HG02943 (cell line): ENCODE data around the gene DLG5.

Source experiments
- ATAC-seq: cut with Tn5 transposase; IDR thresholded peaks from one replicate; pipeline ENCODE4 v1.9.1; 2021; ENCODE audit warnings: mild to moderate bottlenecking, low read depth, moderate library complexity; ENCODE audit not compliant: unreplicated experiment

Gene DLG5

DNA sequence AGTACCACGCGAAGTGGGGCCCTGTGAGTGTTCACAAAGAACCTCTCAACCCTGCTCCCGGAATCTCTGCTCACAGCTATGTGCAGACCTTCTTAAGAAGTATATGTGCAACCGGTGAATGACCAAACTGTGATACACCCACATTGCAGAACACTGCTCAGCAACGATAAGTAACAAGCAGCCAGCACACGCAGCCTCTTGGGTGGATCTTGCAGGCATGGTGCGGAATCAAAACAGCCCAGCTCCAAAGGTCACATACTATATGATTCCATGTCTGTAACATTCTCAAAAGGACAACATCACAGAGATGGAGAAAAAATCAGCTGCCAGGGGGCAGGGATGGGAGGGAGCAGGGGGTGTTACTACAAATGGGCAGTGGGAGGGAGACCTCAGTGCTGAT, 101.6 kb downstream of the DLG5 start:
- no peak for ATAC-seq

DNA sequence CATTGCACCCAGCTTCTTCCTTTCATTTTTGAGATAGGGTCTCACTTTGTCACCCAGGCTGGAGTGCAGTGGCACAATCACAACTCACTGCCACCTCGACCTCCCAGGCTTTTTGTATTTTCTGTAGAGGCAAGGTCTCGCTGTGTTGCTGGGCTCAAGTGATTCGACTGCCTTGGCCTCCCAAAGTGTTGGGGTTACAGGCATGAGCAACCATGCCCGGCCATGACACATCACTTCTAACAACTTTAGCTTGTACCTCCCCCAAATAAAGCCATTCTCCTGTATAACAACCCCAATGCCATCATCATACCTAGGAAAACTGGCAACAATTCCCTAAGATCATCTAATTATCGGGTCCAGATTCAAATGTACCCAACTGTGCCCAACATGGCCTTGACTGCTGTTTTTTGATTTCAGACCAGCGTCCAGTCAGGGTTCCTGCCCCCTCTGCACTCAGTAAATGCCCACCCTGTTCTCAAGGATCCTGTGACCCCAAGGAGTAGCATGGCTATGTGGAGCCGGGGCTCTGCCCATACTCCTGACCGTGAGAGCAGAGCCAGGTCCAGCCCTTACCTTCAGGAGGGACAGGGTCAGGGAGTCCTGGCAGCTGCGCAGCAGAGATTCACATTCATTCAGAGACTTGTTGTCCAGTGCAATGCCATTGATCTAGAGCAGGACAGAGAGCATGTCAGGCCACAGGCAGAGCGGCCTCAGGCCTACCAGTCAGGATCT, 102.6 kb downstream of the DLG5 start:
- ATAC-seq, result no peak

DNA sequence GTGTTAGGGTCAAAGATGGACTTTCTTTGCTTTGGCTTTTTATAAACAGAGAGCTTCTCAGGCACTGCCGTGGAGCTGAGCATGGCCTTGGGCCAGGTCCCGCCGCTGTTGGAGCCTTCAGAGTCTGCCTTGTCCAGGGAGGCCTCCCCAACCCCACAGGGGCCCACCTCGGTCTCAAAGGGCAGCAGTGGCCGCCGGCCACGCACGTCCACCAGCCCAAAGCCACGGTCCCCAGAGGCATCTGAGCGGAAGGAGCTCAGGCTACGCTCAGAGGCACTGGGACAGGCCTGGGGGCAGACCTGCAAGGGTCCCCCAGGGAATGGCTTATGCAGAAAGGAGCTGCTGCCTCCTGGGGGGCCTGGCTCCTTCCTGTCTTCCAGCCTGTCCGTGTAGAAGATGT, 105.0 kb downstream of the DLG5 start:
- no peak for ATAC-seq

DNA sequence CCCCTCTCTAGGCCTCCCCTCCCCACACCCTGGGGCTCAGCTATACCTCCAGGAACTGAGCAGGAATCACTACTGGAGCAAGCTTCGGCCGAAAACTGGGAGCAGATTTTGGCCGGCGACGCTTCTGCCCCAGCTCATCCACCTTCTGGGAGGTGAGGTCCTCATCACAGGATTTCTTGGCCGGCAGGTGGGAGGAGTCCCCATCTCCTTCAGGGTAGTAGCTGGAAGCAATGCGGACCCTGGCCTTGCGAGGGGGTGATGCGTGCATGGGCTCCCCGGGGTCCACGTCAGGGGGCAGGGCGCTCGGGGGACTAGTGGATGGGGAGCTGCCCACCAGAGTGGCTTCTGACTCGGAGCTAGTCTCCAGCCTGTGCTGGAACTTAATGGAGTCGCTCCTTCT, 105.5 kb downstream of the DLG5 start:
- ATAC-seq, result no peak

- ATAC-seq, result no peak
Observed at GRCh38 chr10:77820349-77820748, 106.2 kb downstream of the DLG5 start.

- ATAC-seq, result no peak
Observed at GRCh38 chr10:77819210-77820112, 107.1 kb downstream of the DLG5 start.

- ATAC-seq, result no peak
Observed at GRCh38 chr10:77818378-77818777, 108.2 kb downstream of the DLG5 start.

GRCh38 chr10:77817541-77817940, 109.0 kb downstream of the DLG5 start:
- no peak for ATAC-seq

- no peak for ATAC-seq
Observed at GRCh38 chr10:77816311-77816710, 110.2 kb downstream of the DLG5 start.

DNA sequence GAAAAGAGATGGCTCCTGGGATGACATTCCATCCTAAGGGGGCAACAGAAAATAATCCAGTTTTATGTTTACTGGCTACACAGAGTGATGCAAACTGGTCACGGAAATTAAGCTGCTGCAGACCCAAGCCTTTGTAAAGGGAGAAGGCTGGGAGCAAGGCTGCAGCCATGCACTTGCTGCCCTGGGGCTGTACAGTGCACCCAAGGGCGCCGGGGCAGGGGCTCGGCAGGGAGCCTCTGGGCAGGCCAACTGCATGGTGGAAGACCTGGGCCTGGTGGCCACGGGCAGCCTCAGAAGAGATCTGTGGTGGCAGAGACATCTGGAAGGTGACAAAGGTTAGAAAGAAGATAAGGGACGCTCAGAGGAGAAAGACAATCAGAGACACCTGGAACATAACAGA, 113.8 kb downstream of the DLG5 start:
- ATAC-seq, result no peak

DNA sequence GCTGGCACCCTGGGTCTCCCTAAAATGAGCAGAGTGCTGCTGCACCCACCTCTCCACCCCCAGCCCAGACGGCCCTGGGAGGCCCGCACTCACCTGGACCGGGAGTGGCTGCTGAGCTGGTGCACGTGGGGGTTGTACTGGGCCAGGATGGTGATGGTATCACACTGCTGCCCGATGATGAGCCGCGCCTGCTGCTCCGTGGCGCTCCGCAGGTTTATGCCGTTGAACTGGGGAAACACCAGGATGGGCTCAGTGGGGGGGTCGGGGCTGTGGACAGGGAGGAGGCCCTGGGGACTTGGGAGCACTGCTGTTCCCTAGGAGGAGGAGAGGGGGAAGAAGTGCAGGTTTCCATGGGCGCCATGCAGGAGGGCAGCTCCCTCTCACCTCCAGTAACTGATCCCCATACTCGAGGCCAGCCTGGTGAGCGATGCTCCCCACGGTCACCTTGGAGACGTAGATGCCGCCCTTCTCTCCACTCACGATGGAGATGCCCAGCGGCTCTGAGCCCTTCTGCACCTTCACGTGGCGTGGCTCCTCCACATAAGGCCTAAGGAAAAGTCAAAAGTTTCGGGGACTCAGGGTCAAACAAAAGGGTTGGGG, 114.6 kb downstream of the DLG5 start:
- no peak for ATAC-seq

- no peak for ATAC-seq
Observed at GRCh38 chr10:77810446-77811335, 115.9 kb downstream of the DLG5 start.

DNA sequence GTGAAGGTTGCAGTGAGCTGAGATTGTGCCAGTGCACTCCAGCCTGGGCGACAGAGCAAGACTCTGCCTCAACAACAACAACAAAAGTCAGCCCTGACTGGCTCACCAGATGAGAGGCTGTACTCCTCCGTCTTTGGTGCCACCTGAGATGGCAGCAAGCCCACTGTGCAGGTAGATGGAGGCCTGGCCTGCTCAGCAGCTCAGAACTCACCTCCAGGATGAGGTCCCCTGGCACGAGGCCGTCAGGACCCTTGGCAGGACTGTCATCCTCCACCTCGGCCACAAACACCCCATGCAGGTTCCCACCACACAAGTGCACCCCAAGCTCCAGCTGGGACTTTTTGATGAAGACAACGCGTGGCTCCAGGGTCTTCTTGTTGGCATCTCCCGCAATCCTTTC, 117.2 kb downstream of the DLG5 start:
- ATAC-seq, result no peak

GRCh38 chr10:77807706-77808105, 118.8 kb downstream of the DLG5 start:
- no peak for ATAC-seq

DNA sequence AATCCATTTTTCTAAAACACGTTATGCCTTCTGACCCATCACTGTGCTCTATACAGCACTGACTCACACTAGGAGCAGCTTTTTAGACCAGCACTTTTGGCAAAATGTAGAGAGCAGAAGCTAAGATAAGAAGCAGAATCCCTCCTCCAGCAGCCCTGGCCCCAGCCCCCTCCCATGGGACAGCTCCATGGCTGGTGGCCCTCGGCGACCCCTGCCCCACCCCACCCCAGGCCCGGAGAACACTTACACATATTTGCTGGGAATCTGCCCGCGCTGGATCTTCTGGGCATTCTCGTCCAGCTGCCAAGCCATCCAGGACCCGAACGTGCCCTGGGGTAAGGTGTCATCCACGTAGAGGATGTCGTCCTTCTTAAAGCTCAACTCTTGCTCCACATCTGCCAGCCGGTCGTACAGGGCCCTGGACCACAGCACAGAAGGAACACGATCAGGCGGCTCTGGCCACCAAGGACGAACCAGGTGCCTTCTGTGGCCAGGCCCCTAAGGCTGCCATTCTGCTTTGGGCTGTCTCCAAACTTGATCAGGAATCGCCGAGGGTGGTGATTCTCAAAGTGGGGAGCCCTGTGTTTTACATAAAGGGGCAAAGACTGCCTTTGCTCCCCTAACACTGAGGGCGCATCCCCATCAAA, 119.9 kb downstream of the DLG5 start:
- no peak for ATAC-seq

GRCh38 chr10:77805676-77806075, 120.9 kb downstream of the DLG5 start:
- no peak for ATAC-seq

GRCh38 chr10:77804371-77804770, 122.2 kb downstream of the DLG5 start:
- ATAC-seq, result no peak

DNA sequence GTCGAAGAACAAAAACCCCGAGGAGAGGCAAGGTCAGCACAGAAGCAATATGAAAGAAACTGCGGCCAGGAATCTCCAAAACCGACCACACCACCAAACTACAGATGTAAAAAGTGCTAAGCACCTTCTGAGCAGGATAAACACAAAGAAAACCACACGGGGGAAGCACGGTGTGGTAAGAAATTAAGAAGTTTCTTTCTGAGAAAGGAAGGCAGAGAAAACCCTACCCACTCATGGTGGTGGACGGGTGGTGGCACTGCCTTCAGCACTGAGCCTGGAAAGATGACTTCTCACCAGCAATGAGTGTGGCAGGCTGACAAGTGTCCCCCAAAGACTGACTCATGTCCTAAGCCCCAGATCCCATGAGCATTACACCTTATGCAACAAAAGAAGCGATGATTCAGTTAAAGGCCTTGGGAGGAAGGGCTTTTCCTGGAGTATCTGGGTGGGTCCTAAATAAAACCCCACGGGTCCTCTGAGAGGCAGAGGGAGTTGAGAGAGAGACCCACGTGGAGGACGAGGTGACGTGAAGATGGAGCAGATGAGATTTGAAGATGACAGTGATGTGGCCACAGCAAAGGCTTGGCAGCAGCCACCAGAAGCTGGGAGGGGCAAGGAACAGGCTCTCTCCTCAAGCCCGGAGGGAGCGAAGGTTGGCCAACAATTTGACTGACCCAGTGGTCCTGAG, 124.9 kb downstream of the DLG5 start:
- ATAC-seq, result no peak

DNA sequence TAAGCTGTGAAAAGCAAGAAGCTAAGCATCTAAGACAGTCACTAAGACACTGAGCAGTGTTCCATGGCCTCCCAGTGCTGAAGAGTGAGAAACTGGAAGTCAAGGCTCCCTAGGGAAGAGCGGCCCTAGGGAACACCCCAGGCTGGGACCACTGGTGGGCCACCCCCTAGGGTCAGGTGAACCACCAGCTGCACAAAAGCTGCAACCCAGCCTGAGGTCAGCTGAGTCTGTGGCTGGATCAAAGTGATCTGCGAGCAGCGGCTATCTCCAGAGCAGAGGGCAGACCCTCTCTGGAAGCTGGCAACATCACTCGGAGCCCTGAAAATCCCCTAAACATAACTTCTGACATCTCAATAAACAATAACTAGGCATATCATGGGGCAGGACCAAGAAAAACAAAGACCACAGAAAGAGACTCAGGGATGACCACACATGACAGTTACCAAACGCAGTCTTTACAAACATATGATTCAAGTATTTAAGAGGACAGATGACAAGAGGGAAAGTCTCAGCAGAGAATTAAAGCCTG, 125.8 kb downstream of the DLG5 start:
- no peak for ATAC-seq
